ENCODE measurements around the gene PCMTD2. TPM values are rescaled to one million over a fixed set of nuclear protein-coding genes. Genes with fewer than 3 reads are reported as not detected.
"Not testable (repeated sequence)": the region's sequence is repeated elsewhere in the genome, so short reads cannot be mapped to it uniquely, and the experiment has no call there.

The PCMTD2 gene
- total RNA-seq, 4 donors from 2014 or later, result 36.5 to 54.8 (median 44.5) TPM

- DNase-seq (ENCODE audit: extremely low spot score); H3K9me3 ChIP-seq; H3K4me1 ChIP-seq; intact Hi-C loops (cut with DNase I); H3K4me3 ChIP-seq; H3K36me3 ChIP-seq; H3K27ac ChIP-seq (replicated peaks in 1 of 4): not testable (repeated sequence)
- WGBS, result 79% methylated on average over 9 of the region's 15 CpGs
- H3K27me3 ChIP-seq, result peaks cover 0 to 26% (median 4%) of the 10 kb centered on the region in 4 donors
These were observed 61.8 kb downstream of the PCMTD2 start for GRCh38 chr20:64317331-64317730.

- H3K9me3 ChIP-seq; H3K4me3 ChIP-seq; H3K4me1 ChIP-seq; H3K36me3 ChIP-seq; H3K27ac ChIP-seq (replicated peaks in 1 of 4); intact Hi-C loops (cut with DNase I); DNase-seq (ENCODE audit: extremely low spot score): not testable (repeated sequence)
- WGBS, result 89% methylated on average over 5 of the region's 8 CpGs
- peaks cover 0 to 26% (median 4%) of the 10 kb centered on the region in 4 donors for H3K27me3 ChIP-seq
These were observed 62.5 kb downstream of the PCMTD2 start for GRCh38 chr20:64318056-64318455.

DNA sequence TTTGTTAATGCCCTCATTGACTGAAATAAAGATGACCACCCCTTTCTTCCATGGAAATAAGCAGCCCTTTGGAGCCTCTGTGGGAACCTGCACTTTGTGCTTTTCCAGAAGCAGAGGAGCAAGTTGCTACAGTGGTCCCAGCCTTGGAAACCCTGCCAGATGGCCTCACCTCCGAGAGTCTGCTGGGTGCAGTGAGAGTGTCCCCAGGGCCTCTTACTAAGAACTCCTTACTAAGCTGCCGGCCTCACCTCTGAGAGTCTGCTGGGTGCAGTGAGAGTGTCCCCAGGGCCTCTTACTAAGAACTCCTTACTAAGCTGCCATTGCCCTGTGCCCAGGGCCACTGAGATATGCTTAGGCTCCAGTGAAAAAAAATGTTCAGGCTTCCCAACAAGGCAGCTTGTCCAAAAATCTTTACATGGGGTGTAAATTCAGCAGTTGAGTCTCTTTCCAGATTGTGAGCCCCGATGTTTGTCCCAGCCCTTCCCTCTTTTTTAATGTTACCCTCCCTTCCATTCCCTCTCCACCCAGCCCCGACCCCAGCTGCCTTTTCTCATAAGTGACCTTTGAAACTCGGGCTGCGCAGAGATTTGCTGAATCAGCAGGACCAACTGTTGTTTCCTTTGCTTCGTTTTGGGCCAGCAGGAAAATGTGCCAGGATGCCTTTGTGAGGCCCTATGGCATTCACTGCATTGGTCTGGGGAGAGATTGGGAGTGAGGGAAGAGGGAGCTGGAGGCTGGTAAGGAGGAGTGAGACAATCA is 66.7 kb downstream of the PCMTD2 start:
- DNase-seq (ENCODE audit: extremely low spot score); H3K9me3 ChIP-seq; H3K4me3 ChIP-seq; H3K27ac ChIP-seq (replicated peaks in 1 of 4); H3K36me3 ChIP-seq; H3K27me3 ChIP-seq; intact Hi-C loops (cut with DNase I); H3K4me1 ChIP-seq: not testable (repeated sequence)
- WGBS, result 74% methylated on average over 6 of the region's 7 CpGs

Small RNAs within 50 kb of the gene (small RNA-seq; reads per million reads assigned to genes)
- 0 reads per million in 3 donors for gene AL137028.2

Other genes with a start within 250 kb of the PCMTD2 start
- 1 to 10 TPM in 1 of 4 donors, under 1 TPM in 3; 0.17 to 1.6 (median 0.32) TPM for gene C20orf204, start 219.6 kb upstream of the PCMTD2 start, total RNA-seq
- 10 to 100 TPM in 2 of 4 donors, 1 to 10 TPM in 2; 5.6 to 19.0 (median 12.8) TPM for gene SOX18, start 206.1 kb upstream of the PCMTD2 start, total RNA-seq
- gene TCEA2, start 192.6 kb upstream of the PCMTD2 start, total RNA-seq, result 10 to 100 TPM; 22.8 to 59.0 (median 43.6) TPM
- gene RGS19, start 176.2 kb upstream of the PCMTD2 start, total RNA-seq, result 10 to 100 TPM; 11.4 to 17.7 (median 12.7) TPM
- 1 to 10 TPM in 1 of 4 donors, under 1 TPM in 3; 0.42 to 1.4 (median 0.87) TPM for gene OPRL1, start 175.7 kb upstream of the PCMTD2 start, total RNA-seq
- gene LKAAEAR1, start 171.3 kb upstream of the PCMTD2 start, total RNA-seq, result not detected
- gene NPBWR2, start 148.2 kb upstream of the PCMTD2 start, total RNA-seq, result not detected
- not detected for gene MYT1, start 91.3 kb upstream of the PCMTD2 start, total RNA-seq